GM18526 (cell line): Measurements from ENCODE around the gene ANOS1.

Experiments
- POLR2A ChIP-seq: IDR thresholded peaks from 3 replicates; pipeline ENCODE4 v1.6.1; 2011; ENCODE audit not compliant: insufficient read length; ENCODE audit errors: extremely low read depth

Gene ANOS1

DNA sequence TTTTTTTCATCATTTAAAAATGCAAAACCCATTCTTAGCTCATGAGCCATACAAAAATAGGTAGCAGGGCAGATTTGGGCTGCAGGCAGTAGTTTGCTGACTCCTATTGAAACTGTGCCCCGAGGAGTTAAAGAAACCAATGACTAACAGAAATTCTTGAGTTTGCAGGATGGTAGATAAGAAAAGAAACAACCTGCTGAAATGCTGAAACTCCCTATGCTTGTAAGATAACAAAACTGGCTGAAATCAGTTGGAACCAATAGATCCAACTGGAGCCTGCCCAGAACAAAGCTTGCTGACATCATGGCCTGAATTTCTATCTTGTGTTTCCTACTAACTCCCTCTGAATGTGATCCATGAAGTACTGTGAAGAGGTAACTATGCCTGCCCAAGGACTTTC is 68.6 kb downstream of the ANOS1 start:
- no peak for TF ChIP-seq POLR2A

DNA sequence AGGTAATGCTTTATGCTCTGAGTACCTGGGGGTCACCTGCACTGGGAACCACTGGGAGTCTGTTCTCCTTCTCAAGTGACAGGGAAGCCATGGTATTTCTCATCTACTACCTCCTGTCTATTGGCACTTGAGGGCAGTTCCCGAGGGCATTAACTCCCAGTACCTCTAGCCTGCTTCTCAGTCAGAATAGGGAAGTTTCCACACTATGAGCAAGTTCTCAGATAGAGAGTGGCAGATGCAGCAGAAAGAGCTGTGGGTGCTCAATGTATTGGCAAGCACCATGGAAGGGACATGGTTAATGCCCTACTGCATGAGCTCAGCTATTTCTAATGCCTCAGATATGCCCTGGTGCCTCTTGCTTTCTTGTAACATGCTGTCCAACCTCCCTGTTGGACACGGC is 74.1 kb downstream of the ANOS1 start:
- no peak for TF ChIP-seq POLR2A

DNA sequence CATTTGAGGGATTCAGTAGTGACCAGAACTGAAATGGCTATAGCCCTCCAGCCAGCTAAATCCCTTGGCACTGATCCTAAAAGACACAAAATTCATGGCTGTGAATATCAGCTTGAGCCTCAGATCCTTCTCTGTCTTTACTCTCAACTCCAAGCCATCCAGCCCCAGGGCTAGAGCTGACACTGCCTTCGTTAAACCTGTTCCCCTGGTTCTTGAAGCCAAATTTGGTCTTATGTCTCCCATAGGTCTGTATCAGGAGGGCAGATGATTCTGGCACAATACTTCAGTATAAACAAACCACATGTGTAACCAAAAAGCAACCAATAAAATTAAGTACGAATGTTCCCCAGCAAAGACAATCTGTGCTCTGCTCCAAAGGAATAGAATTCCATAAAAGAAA is 78.0 kb downstream of the ANOS1 start:
- no peak for TF ChIP-seq POLR2A

DNA sequence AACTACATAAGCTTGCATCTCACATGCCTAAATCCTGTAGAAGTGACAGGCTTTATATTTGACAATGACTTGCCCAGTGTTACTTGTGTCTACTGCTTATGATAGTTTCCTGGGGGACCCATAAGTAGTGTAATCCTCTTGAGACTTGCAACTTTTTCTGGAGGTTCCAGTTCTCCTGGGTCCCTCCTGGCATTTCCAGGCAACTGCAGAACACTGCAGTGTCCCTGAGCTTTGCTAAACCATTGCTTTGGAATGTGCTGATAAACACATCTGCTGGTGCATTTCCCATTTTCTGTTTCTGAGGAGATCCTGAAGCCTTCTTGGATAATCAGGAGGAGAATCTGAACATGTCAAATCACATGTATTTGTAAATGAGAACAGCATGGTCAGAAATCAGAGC is 82.0 kb downstream of the ANOS1 start:
- no peak for TF ChIP-seq POLR2A

DNA sequence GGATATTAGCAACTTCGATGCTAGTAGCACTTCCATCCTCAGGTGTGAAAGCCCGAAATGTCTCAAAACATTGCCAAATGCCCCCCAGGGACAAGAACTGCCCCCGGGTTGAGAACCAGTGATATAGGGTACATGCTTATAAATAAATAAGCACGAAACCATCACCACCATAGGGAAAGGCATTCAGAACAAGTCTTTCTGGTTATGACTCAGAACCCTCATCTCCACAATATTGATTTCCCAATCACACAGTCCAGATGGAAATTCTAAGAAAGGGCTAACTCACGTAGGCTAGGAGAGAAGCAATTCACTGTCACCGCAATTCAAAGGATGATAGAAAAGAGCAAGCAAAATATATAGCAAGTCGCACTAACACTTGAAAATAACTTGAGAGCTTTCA is 84.8 kb downstream of the ANOS1 start:
- no peak for TF ChIP-seq POLR2A

DNA sequence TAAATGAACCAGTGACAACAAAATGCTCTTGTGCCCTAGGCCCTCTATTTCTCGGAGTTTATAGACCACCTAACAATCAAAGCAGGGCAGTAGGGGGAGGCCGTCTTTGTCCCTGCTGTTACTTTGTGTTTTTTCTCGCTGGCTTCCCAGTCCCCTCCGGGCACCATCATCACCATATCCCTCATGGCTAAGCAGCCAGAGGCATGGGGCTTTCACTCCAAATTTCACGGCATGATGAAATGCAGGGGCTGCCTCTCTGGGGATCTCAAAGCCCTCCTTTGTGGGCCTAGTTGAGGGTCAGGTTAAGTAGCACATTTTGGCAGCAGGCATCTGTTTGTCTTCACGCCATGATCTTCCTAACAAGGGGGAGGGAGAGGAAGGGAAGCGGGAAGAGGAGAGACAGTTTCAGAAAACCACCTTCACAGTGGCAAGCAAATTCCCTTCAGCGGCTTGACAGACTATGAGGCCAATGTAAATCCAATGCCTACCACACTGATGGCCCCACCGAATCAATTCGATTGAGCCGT is 91.9 kb downstream of the ANOS1 start:
- TF ChIP-seq POLR2A, result no peak

DNA sequence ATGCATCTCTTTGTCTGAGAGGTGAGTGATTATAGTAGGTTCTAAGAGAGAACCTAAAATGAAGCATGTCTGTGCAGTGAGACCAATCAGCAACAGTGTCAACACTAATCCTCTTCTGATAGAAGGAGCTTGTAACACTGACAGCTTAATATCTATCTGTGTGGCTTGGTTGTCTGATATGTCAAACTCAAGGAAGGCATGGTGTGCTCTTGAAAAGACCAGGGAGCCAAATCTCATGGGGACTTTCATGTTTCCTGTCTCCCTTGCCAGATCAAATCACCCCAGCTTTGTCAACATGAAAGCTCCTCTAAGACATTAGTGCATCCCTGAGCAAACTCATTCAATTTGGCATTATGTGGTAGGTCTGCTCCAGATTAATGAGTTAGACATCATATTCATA is 95.4 kb downstream of the ANOS1 start:
- no peak for TF ChIP-seq POLR2A

DNA sequence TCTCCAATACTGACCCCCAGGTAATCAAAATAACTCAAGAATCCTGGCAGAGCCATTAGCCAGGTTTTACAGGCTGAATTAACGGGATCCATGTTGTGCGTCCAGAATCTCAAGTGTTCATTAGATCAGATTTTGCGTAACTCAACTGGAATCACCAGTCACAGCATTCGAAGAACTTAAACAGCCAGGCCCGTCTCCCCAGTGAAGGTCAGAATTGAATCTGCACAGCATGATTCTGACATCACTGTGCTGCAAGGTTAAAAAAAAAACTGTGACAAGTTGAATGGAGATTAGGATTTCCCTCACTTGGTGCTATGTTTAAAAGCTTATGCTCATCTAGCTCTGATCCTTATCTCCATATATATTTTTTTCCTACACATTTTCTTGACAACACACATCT is 96.1 kb downstream of the ANOS1 start:
- TF ChIP-seq POLR2A, result no peak

DNA sequence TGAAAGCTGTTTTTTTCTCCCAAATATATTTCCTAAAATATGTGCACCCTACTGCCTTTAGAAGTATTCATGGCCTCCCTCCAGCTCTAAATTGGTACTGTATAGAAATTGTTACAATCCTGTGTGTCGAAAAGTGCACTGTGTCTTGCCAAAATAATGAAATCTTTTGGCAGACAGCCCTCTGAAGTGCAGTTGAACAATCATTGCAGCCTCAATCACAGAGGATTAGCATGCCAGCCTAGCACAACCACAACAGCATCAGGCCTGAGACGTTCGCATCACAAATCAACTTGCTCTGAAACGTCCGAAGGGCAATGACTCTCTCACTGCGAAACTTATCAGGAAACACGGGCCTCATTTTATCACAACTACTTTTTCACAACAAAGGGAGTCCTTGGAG is 99.0 kb downstream of the ANOS1 start:
- TF ChIP-seq POLR2A, result no peak

DNA sequence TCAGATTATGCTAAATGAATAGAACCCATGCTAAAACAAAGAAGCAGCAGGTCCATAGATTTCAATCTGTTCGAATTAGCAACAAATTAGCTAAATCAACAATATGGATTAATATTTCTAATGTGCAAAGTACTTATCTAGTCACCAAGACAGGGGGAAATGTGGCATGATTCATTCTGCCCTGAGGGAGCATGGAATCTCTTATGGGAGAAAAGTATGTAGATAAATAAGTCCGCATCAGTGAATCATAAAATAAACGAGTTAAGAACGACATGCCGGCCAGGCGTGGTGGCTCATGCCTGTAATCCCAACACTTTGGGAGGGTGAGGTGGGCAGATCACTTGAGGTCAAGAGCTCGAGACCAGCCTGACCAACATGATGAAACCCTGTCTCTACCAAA is 102.1 kb downstream of the ANOS1 start:
- TF ChIP-seq POLR2A, result no peak

DNA sequence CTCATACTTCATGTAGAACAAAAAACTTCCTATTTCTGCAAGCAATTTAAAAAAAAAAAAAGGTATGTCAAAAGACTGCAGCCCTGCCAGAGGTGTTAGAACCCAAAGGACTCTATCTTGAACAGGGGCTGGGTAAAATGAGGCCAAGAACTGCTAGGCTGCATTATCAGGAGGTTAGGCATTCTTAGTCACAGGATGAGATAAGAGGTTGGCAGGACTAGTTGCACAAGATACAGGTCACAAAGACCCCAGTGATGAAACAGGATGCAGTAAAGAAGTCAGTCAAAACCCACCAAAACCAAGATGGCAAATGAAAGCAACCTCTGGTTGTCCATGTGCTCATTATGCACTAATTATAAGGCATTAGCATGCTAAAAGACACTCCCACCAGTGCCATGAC is 104.1 kb downstream of the ANOS1 start:
- TF ChIP-seq POLR2A, result no peak

DNA sequence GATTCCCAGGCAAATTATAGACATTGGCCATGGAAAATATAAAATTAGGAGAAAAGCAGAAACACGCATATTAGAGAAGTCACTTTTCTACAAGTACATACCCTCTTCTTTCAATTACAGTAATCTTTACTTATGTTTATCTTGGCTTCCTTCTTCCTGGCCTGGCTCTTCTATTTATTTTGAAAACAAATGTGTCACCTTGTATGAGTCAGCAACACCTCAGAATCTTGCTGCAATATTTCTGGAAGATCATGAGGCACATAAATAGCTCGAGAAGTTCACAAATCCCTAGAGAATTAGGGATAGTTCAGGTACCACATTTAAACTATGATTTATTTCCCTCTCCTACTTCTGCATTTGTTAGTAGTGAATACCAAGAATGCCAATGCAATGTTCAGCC is 124.6 kb downstream of the ANOS1 start:
- no peak for TF ChIP-seq POLR2A

DNA sequence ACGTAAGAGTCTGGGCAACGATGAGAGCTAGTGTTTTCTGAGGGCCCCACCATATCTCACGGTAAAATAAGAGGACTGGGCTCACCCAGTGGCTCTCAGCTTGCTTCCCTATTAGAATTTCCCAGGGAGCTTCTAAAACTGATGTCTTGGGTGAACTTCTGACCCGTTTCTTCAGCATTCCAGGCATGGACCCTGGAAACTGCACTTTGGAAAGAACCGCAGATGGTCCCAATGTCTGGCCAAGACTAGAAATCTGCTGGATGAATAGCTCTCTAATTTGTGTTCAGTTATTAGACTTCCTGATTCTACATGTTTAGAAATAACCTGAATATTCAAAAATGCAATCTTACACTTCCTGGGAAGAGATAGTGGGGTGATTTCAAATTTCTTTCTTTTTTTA is 127.8 kb downstream of the ANOS1 start:
- TF ChIP-seq POLR2A, result no peak

DNA sequence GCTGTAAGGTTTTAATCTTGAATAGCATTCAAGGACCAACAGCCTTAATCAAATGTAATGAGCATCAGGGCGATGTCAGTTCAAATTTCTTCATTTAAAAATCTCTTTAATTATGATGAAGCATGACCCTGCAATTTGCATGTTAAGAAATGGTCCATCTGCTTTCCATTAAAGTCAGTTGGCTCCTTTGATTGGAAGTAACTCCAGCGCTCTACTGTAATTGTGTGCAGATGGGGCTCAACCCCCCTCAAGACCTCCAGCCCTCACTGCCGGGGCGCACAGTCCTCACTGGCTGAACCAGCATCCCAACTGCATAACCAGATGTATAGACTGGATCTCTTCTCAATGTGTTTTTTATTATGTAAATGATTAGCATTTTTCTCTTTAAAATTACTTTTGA is 140.4 kb downstream of the ANOS1 start:
- TF ChIP-seq POLR2A, result no peak

DNA sequence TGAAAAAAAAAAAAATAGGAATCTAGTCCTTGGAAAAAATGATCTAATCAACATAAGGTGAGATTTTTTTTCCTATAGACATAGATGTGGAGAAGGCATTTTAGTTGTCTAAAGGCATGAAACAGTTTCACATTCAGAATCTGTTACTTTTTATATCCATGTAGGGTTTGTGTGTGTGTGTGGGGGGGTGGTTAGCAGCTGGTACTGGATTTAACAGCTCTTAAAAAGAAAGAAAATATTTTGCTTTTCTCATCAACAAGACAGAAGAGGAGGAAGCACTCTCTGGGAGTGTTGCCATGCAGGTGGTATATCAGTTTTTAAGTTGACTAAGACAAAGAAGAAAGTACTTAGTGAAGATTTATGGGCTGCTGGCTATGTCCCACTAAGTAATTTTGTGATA is 145.0 kb downstream of the ANOS1 start:
- no peak for TF ChIP-seq POLR2A

DNA sequence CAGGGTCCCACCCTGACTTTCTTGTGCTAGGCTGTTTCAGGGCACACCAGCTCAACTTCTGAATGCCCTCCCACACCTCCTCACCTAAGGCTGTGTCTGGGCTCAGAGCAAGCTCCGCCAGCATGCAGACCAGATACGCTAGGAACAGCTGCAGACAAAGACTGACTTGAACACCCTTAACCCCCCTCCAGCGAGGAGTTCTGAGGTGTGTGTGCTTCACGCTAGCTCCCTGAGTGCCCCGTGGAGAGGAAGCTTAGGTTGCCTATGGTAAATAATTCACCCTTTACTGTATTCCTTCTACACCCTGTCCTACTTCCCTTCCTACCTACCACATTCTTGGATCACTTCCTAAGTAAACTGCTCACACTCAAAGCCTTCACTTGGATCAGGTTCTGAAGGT is 152.3 kb downstream of the ANOS1 start:
- no peak for TF ChIP-seq POLR2A

DNA sequence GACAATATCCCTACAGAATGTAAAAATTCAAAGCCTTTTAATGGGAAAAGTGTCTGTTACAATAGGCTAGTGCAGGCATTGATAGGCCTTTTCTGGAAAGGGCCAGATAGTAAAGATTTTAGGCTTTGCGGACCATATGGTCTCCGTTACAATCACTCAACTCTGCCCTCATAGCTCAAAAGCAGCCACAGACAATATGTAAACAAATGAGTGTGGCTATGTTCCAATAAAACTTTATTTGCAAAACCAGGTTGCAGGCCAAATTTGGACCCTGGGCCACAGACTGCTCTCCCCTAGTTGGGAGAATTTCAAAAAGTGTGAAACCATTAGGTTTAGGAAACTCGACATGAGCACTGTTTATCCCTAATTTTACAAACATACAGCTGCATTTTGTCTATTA is 155.1 kb downstream of the ANOS1 start:
- TF ChIP-seq POLR2A, result no peak

DNA sequence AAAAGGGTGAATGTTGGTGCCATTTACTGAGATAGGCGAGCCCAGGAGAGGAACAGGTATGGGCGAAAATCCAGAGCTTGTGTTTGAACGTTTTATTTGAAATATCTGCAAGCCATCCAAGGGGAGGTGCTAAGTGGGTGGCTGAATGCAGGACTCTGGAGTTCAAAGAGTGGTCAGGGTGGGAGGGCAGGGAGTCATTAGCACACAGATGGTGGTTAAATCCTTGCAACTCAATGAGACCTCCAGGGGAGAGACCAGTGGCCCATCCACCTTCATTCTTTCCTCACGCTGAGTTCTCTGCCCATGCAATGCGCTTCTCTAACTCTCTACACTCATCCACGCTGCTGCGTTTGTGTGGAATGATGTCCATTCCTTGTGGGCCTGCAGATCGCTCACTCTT is 166.2 kb downstream of the ANOS1 start:
- no peak for TF ChIP-seq POLR2A
